22Rv1 (cell line): Measurements from ENCODE around the gene SLC25A51.

ENCODE experiments used
- CTCF ChIP-seq: fragments of 450-650 bp; IDR thresholded peaks from 2 replicates; pipeline ENCODE4 v1.5.1; 2017; ENCODE audit warnings: mild to moderate bottlenecking
- ZFX ChIP-seq: fragments of 450-650 bp; IDR thresholded peaks from 2 replicates; pipeline ENCODE4 v1.6.1; 2017; ENCODE audit warnings: antibody characterized with exemption, borderline replicate concordance

GRCh38 chr9:37897665-37898064, 6.3 kb downstream of the SLC25A51 start:
- TF ChIP-seq ZFX (no peak), CTCF (no peak)
